HTR-8/SVneo (cell line): ENCODE measurements around the gene OR10T2.
"Not testable (repeated sequence)": the region's sequence is repeated elsewhere in the genome, so short reads cannot be mapped to it uniquely, and the experiment has no call there.

Experiments used
- DNase-seq: peaks from one replicate; pipeline ENCODE4 v3.0.0; 2011; ENCODE audit warnings: low spot score, mixed read lengths; ENCODE audit not compliant: insufficient read length
- FAIRE-seq: peaks from 2 replicates; lab custom pipeline; 2011; peaks lifted over from hg19 to GRCh38; lab: Jason Lieb, UNC

Gene OR10T2

GRCh38 chr1:158398818-158399514, at the start of gene OR10T2:
OR10T2 (minus strand) TSS chr1:158399466; CDS start chr1:158399466, 0 bp downstream.
- no peak for FAIRE-seq
- no peak for DNase-seq

GRCh38 chr1:158445376-158445775, 46.1 kb upstream of the OR10T2 start:
- no peak for DNase-seq
- FAIRE-seq, result no peak

GRCh38 chr1:158434741-158435140, 35.5 kb upstream of the OR10T2 start:
- FAIRE-seq, result no peak
- no peak for DNase-seq

- not testable (repeated sequence) for FAIRE-seq, DNase-seq
Observed at GRCh38 chr1:158430163-158430562, 30.9 kb upstream of the OR10T2 start.

- FAIRE-seq (no peak), DNase-seq (no peak)
Observed at GRCh38 chr1:158426137-158426536, 26.9 kb upstream of the OR10T2 start, which contains the start of gene OR10K2. OR10K2 (minus strand) TSS chr1:158426237; CDS start chr1:158420866, 5,371 bp downstream.

- FAIRE-seq (no peak), DNase-seq (no peak)
Observed at GRCh38 chr1:158425027-158425426, 25.8 kb upstream of the OR10T2 start.

GRCh38 chr1:158422212-158422611, 22.9 kb upstream of the OR10T2 start:
- DNase-seq (no peak), FAIRE-seq (no peak)

GRCh38 chr1:158417586-158417985, 18.3 kb upstream of the OR10T2 start:
- no peak for DNase-seq

GRCh38 chr1:158414651-158415345, 15.5 kb upstream of the OR10T2 start:
- DNase-seq (no peak), FAIRE-seq (no peak)

More at GRCh38 chr1:158417586-158417985, 18.3 kb upstream of the OR10T2 start:
- FAIRE-seq, result no peak

GRCh38 chr1:158407092-158407491, 7.8 kb upstream of the OR10T2 start:
- FAIRE-seq, result no peak

GRCh38 chr1:158400871-158401270, 1.6 kb upstream of the OR10T2 start:
- DNase-seq (no peak), FAIRE-seq (no peak)

More at GRCh38 chr1:158407092-158407491, 7.8 kb upstream of the OR10T2 start:
- DNase-seq, result no peak

GRCh38 chr1:158396646-158397045, 2.6 kb downstream of the OR10T2 start:
- no peak for DNase-seq
- FAIRE-seq, result no peak

- FAIRE-seq (no peak), DNase-seq (no peak)
Observed at GRCh38 chr1:158393476-158393875, 5.8 kb downstream of the OR10T2 start.

GRCh38 chr1:158391099-158391498, 8.2 kb downstream of the OR10T2 start:
- DNase-seq (no peak), FAIRE-seq (no peak)

- FAIRE-seq (no peak), DNase-seq (no peak)
Observed at GRCh38 chr1:158390331-158390730, 8.9 kb downstream of the OR10T2 start.

- no peak for DNase-seq
- FAIRE-seq, result no peak
Observed at GRCh38 chr1:158374860-158375259, 24.4 kb downstream of the OR10T2 start.

- DNase-seq, FAIRE-seq: not testable (repeated sequence)
Observed at GRCh38 chr1:158374101-158374500, 25.2 kb downstream of the OR10T2 start.

GRCh38 chr1:158371188-158371953, 27.9 kb downstream of the OR10T2 start:
- FAIRE-seq (no peak), DNase-seq (no peak)

GRCh38 chr1:158366783-158367182, 32.5 kb downstream of the OR10T2 start:
- FAIRE-seq, result no peak

GRCh38 chr1:158362941-158363340, 36.3 kb downstream of the OR10T2 start:
- DNase-seq (no peak), FAIRE-seq (no peak)

More at GRCh38 chr1:158366783-158367182, 32.5 kb downstream of the OR10T2 start:
- DNase-seq, result no peak

- FAIRE-seq (no peak), DNase-seq (no peak)
Observed at GRCh38 chr1:158362482-158362881, 36.8 kb downstream of the OR10T2 start.
